HG02588 (cell line): ENCODE results near the gene HDGFL2.
"Not testable (repeated sequence)": the region's sequence is repeated elsewhere in the genome, so short reads cannot be mapped to it uniquely, and the experiment has no call there.

ENCODE experiments used
- ATAC-seq: cut with Tn5 transposase; IDR thresholded peaks from one replicate; pipeline ENCODE4 v1.9.1; 2021; ENCODE audit warnings: mild to moderate bottlenecking, moderate library complexity; ENCODE audit not compliant: unreplicated experiment

The HDGFL2 gene

DNA sequence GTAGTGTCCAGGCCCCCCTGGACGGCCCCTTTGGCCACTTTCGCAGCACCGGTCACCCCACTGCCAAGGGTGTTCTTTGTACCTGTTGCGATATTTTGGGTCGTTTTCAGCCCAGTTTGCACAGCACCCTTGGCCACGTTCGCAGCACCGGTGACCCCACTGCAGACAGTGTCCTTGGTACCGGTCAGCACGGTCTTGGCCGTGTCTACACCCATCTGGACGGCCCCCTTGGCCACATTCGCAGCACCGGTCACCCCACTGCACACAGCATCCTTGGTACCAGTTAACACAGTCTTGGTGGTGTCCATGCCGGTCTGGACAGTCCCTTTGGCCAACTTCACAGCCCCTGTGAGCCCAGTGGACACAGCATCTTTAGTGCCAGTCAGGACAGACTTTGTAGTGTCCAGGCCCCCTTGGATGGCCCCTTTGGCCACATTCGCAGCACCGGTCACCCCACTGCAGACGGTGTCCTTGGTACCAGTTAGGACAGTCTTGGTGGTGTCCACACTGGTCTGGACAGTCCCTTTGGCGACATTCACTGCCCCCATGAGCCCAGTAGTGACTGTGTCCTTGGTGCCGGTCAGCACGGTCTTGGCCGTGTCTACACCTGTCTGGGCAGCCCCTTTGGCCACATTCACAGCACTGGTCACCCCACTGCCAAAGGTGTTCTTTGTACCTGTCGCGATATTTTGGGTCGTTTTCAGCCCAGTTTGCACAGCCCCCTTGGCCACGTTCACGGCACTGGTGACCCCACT, 39.4 kb downstream of the HDGFL2 start:
- ATAC-seq: no peak

DNA sequence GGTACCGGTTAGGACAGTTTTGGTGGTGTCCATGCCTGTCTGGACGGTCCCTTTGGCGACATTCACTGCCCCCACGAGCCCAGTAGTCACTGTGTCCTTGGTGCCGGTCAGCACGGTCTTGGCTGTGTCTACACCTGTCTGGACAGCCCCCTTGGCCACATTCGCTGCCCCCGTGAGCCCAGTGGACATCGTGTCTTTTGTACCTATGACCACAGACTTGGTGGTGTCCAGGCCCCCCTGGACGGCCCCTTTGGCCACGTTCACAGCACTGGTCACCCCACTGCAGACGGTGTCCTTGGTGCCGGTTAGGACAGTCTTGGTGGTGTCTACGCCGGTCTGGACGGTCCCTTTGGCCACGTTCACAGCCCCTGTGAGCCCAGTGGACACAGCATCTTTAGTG, 40.0 kb downstream of the HDGFL2 start:
- ATAC-seq: no peak

DNA sequence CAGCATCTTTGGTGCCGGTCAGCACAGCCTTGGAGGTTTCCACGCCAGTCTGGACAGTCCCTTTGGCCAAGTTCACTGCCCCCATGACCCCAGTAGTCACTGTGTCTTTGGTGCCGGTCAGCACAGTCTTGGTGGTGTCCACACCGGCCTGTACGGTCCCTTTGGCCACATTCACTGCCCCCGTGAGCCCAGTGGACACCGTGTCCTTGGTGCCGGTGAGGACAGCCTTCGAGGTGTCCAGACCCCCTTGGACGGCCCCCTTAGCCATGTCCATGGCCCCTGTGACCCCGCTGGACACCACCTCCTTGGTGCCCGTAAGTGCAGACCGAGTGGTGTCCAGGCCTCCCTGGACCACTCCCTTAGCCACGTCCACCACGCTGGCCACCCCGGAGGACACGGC, 41.2 kb downstream of the HDGFL2 start:
- ATAC-seq: no peak

DNA sequence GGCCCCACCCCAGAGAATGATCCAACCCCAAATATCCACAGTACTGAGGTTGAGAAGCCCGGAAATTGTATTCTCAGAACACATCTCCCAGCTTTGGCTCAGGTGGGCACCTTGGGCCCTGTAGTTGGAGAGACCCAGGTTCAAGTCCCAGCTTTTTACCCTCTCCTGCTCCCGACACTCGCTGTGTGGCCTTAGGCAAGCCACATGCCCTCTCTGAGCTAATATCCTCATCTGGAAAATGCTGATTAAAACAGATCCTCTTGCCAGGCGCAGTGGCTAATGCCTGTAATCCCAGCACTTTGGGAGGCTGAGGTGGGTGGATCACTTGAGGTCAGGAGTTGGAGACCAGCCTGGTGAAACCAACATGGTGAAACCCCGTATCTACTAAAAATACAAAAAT, 43.6 kb downstream of the HDGFL2 start:
- ATAC-seq: no peak

DNA sequence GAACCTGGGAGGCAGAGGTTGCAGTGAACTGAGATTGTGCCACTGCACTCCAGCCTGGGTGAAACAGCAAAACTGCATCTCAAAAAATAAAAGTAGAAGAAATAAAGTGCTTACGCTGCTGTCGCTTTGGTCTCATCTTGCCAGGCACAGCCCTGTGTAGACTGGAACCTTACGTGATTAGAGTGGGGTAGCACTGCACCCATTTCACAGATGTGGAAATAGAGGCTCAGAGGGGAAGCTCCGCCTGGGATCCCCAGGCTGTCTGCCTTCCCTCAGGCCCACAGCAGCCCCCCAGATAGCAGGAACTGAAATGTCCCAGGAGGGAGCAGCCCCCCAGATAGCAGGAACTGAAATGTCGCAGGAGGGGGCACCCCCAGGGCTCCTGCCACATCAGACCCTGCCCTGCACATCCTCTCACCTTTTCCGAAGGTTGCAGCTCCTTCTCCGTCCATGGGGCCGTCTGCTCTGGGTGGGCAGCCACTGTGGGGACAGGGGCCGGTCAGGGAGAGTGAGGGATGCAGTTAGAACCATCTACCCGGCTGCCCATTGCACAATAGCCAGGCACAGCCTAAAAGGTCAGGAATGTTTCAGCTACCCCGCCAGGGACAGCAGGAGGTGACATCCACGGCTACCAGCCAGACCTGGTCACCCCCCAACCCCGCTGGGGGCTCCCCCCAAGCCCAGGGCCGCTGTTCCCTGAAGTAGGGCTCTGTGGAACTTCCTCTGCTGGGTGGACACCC, 44.3 kb downstream of the HDGFL2 start:
- no peak for ATAC-seq

DNA sequence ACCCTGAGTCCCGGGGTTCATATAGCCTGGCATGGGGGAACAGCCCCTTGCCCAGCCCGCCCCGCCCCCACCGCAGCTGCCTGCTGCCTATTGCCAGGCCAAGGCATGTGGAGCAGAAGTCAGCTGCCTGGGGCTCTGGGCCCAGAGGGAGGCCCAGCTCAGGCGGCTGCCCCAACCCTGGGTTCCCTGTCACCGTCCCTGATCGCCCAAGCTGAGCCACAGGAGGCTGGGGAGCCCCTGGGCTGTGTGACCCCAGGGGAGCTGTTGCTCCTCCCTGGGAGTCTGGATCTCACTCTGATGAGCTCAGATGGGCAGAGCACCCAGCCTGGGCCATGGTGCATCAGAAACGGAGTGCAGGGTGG, 44.8 kb downstream of the HDGFL2 start:
- ATAC-seq: no peak

DNA sequence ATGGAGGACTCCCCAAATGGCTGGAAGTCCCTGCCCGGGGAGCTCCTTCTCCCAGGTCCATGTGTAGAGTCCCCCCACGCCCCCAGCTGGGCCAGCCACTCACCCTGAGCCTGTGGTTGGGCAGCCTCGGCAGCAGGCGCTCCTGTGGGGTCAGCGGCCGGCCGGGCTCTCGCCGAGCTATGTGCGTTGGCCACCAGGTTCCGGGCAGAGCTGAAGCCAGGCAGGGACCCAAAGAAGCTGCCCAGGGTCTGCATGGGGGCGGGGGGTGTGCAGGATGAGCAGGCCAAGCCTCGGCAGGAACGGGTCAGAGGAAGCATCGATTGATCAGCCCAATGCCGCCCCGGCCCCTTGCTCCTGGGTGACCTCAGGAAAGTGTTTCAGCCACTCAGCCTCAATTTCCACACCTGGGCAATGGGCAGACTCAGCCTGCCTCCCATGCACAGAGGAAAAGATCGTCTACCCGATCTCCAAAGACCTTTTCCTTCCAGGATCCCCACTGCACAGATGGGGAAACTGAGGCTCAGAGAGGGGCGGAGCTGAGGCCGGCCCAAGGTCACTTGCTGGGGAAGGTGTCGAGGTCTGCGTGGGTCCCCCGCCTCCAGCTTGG, 45.5 kb downstream of the HDGFL2 start:
- no peak for ATAC-seq

DNA sequence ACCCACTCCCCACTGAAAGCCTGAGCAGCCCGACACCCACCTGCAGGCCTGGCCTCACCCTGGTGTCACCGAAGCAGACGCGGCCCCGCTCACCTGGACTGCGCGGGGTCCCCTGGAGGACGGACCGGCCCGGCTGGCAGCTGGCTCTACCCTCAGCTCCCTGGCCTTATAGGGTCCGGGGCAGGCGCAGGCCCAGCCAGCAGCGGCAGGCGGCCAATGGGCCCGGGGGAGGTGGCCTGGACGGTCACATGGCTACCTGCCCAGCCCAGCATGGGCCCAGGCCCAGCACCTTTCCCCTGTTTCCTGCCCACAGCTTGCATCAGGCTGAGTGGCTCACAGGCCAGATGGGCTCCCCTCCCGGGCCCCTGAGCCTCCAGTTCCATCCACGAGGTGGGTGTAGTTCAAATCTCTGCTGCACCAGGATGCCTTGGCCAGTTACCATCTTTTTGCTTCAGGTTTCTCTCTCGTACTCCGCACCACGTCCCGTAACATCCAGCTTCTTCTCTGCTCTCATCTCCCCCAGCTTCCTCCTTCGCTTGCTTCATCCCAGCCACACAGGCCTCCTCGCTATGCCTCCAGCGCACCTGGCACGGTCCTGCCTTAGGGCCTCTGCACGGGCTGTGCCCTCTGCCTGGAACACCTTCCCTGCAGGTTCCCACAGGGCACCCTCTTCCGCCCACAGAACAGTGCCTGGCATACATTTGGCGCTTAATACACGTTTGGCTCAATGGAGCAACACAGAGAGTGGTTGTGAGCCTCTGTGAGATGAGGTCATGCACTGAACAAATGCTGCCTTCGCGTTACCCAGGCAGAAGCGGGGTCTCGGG, 46.5 kb downstream of the HDGFL2 start, which contains the start of gene PLIN4:
Gene PLIN4 (minus strand): TSS at position 142 of the 827 bp plus-strand sequence. CDS start 214 bp downstream, outside the sequence.
- no peak for ATAC-seq

DNA sequence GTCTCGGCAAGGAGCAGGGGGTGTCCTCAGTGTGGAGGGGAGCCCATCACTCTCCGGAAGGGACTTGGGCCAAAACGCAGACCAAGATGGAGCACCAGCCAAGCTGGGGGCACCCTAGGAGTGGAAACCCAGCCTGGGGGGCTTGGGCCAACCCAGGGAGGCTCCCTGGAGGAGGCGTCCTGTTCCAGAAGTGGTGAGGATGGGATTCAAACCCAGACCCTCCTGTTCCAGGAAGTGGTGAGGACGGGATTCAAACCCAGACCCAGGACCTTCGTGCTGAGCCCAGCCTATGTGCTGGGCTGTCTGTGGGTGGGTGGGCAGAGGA, 47.0 kb downstream of the HDGFL2 start:
- ATAC-seq: no peak

DNA sequence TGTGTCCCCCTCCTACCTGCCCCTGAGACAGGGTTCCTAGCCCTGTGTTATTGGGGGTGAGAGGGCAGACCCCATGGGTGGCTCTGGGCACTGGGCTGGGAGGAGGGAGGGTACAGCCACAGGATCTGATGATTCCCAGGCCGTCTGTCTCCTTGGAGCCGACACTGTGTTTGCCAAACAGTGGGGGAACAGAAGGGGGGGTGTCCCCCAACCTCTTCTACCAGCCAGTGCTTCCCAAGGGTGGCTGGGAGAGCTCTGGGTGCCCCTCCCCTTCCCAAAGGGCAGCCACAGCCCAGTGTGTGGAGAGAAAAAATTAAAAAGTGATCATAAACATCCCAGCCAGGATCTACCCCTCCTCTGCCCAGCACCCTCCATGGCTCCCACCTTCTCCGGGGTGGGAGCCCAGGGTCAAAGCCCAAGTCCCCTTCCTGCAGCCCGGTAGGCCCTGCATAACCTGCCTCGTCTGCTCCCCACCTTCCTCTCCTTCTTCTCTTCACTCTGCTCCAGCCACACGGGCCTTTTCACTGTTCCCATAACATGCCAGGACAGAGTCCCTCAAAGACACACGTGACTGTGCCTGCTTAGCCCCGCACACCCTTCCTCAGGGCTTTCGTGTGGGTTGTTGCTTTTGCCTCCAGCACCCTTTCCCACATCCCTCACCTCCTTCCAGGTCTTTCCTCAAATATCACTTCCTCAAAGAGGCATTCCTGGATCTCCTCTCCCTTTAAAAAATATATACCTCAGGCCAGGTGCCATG, 47.6 kb downstream of the HDGFL2 start:
- ATAC-seq: no peak

DNA sequence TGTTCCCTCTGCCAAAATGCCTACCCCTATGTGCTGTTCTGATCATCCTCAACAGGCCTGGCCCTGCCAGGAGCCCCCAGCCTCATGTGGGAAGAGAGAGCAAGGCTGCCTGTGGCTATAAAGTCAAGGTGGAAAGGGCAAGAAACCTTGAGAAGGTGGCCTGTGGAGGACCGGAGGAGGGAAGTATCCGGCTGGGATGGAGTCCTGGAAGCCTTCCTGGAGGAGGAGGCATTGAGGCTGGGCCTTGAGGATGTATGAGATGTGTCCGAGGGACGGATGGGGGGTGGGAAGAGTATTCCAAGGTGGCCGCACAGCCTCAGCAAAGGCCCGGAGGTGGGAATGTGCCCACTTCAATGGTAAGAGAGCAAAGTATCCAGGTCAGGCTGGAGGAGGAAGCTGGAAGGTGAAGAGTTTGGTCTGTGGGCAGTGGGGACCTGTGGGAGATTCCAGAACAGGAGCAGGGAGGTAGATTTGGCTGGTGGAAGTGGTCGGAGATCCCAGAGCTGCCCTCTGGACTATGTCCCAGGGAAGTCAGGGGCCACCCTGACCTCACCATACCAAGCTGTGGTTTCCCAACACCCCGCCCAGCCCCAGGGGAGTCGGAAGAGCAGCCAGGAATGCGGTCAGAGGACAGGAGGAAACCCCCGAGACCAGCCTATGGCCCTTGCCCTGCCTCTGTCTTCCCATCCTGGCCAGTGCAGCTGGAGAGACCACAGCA, 49.2 kb downstream of the HDGFL2 start:
- ATAC-seq: no peak

DNA sequence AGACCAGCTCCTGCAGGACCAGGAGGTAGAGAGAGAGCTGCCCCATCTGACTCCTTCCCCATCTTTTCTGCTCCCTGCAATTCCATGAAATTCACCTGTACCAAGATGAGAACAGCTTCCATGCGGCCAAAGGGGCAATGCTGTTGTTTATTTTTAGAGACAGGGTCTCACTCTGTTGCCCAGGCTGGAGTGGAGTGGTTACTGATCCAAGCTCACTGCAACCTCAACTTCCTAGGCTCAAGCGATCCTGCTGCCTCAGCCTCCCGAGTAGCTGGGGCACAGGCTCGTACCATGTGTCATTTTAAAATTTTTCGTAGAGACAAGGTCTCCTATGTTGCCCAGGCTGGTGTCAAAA, 49.8 kb downstream of the HDGFL2 start:
- ATAC-seq: no peak

DNA sequence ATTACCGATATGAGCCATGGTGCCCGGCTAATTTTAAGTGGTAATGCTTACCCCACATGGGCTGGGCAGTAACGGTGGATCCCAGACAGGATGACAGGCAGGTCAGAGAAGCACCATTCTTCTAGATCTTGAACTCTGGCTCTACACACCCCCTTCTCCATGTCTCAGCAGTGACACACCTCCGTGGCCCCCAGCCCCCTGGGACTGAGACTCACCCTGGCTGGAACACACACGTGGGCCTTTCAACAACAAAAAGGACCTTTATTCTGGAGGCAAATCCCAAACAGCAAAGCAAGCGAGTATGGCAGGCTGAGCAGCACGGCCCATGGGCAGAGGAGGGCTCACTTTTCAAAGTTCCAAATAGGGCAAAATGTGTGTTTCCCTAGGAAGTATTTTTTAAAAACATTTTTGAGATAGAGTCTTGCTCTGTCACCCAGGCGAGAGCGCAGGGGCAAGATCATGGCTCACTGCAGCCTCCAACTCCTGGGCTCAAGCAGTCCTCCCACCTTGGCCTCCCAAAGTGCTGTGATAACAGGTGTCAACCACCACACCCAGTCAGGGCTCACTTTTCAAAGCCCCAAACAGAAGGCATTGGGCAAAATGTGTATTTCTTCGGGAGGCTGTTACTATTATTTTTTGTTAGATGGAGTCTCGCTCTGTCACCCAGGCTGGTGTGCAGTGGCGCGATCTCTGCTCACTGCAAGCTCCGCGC, 50.4 kb downstream of the HDGFL2 start:
- ATAC-seq: no peak

DNA sequence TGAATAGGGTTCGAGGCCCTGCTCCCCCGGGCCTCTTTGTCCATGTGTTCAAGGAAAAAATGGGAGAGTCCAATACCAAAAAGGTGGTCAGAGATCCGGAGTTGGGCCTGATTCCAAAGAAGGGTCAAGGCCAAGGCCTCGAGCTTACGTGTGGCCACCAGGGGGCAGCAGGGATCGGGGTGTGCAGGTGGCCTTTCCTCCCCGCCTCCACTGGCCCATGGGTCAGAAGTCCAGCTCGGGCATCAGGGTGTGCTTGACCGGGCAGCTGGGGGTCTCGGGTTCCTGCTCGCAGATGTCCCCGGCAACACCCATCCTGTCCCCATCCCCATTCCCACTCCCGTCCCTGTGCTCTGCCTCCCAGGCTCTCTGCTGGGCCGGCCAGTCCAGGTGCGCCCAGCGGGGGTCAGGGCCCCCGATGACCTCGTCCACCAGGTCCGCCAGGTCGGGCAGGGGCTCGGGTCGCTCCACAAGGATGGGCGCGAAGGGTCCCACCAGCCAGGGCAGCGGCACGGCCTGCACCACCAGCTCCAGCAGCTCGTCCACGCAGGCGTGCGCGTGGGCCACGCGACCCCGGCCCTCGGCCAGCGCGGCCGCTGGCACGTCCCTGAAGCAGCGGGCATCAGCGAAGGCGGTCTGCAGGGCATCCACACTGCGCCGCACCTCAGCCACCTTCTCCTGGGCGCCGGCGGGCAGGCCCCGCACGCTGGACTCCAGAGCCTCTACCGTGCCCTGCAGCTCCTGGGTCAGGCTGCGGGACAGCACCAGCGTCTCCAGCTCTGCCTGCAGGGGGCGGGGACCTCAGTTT, 51.4 kb downstream of the HDGFL2 start:
- ATAC-seq: no peak

DNA sequence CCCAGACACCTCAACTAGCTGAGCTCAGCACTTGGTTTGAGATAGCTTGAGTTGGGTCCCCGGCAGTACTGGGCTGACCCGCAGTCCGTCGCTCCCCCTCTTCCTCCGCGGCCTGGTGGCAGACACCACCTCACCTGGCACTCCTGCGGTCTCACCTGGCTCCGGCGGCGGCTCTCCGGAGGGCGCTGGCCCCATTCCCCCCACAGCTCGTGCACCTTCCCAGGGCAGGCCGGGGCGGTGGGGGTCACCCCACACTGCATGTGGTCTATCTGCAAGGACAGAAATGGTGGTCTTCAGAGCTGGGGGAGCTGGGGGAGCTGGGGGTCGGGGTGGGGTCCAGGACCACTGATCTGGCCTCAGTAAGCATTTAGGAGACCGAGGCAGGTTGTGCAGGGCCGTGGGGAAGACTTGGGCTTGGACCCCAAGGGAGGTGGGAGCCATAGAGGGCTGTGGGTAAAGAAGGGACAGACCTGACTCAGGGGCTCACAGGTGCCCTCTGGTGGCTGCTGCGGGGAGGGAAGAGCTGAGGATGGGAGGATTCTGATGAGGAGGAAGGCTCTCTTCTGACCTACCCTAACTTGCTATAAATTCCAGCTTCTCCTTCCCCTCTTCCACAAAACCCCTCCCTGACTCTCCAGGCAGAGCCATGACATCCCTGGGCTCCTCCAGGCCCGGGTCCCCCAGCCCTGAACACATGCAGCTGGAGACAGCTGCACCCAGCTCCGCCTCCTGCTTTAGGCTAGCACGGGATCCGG, 52.9 kb downstream of the HDGFL2 start:
- ATAC-seq: no peak

DNA sequence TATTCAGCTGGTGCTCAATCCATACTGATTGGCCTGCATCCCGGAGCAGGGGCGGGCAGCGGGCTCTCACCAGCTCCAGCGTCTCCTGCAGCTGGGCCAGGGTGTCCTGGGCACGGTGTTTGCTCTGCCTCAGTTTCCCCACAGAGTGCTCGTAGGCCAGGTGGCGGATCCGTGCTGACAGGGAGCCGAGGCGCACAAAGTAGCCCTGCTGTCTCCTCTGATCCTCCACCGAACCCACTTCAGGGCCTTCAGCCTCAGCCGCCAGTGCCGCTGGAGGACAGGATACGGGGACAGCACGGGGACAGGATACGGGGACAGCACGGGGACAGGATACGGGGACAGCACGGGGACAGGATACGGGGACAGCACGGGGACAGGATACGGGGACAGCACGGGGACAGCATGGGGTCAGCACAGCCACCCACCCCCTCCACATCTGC, 53.5 kb downstream of the HDGFL2 start:
- ATAC-seq: no peak

DNA sequence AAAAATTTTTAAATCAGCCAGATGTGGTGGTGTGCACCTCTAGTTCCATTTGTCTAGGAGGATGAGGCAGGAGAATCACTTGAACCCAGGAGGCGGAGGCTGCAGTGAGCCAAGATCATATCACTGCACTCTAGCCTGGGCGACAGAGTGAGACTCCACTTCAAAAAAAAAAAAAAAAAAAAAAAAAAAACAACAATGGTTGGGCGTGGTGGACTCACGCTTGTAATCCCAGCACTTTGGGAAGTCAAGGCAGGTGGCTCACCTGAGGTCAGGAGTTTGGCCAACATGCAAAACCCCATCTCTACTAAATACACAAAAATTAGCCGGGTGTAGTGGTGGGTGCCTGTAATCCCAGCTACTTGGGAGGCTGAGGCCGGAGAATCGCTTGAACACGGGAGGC, 55.3 kb downstream of the HDGFL2 start:
- ATAC-seq: not testable (repeated sequence)

DNA sequence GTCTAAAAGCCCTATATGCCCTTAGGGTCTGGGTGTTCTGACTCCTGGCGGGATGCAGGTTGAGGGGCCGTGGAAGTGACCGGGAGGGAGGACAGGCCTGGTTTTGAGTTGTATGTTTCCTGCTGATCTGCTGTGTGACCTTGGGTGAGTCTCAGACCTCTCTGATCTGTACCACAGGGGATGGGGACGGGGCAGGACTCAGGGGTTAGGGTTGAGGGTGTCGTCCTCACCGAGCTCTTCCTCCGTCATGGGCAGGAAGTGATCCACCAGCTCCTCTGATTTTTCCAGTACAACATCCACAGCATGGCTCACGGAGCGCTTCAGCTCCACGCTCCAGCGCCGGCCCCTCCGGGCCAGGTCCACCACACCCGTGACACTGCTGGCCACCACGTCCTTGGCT, 56.7 kb downstream of the HDGFL2 start:
- no peak for ATAC-seq
